ENCODE results near the gene PPM1F.
"Not testable (repeated sequence)": the region's sequence is repeated elsewhere in the genome, so short reads cannot be mapped to it uniquely, and the experiment has no call there.

The PPM1F gene

DNA sequence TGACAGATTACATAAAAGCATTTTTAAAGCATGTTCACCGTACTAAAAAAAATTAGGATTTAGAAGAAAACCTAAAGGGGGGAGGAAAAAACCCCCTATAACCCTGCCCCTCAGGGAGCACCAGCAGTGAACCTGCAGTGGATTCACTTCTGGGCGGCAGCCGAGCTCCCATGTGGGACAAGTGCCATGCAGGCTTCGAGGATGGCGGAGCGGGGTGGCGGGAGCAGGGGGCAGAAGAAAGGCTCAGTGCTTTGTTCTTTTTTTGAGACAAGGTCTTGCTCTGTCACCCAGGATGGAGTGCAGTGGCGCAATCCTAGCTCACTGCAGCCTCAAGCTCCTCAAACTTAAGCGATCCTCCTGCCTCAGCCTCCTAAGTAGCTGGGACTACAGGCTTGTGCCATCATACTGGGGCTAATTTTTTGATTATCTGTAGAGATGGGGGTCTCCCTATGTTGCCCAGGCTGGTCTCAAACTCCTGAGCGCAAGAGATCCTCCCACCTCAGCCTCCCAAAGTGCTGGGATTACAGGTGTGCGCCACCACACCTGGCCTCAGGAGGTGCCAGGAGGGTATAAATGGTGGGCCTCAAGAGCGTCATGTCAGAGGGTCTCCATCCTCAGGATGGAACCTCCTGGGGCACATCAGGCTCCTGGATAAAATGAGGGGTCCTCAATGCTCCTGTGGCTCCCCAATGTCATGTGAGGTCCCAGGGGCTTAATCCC lies 34.0 kb downstream of the PPM1F start:
- FAIRE-seq, result no peak

DNA sequence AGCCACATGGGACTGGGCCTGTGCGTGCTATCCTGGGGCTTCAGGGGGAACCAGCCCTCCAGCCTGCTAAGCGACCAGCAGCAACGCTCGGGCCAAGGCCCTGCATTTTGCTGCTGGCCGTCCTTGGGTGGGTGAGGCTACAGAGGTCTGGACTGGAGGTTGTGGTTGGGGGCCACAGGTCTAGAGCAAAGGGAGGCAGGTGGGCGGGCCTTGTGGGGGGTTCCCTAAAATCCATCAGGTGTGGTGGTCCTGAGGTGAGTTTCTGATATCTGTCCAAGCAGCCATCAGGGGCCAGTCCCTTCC lies 34.7 kb downstream of the PPM1F start:
- FAIRE-seq, result no peak

GRCh38 chr22:21917181-21917958 lies 35.3 kb downstream of the PPM1F start:
- FAIRE-seq, result no peak

DNA sequence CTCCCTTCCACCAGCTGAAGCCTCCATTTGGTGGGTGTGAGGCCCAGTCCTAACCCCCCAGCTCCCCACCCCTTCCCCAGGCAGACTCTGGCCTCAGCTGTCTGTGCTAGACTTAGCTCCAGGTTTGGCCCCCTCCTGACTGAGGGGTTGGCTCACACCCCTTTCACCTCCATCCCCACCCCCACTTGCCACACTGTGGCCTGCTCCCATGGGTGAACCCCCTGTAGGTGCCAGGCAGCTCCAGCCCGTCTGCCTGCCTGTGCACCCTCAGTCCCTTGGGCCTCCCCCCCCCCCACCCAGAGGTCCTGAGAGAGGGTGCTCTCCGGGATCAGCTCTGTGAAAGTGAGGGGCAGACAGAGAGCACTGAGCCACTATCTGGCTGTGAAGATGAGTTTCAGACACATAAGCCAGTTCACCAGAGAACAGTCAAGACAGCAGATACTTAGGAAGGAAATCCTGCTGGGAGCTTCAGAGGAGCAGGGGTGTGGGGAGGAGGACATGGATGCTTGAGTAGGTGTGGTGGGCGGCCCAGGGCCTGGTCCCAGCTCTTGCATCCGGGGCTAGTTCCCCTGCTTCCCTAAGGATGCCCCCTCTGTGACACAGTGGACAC lies 36.2 kb downstream of the PPM1F start:
- no peak for FAIRE-seq

DNA sequence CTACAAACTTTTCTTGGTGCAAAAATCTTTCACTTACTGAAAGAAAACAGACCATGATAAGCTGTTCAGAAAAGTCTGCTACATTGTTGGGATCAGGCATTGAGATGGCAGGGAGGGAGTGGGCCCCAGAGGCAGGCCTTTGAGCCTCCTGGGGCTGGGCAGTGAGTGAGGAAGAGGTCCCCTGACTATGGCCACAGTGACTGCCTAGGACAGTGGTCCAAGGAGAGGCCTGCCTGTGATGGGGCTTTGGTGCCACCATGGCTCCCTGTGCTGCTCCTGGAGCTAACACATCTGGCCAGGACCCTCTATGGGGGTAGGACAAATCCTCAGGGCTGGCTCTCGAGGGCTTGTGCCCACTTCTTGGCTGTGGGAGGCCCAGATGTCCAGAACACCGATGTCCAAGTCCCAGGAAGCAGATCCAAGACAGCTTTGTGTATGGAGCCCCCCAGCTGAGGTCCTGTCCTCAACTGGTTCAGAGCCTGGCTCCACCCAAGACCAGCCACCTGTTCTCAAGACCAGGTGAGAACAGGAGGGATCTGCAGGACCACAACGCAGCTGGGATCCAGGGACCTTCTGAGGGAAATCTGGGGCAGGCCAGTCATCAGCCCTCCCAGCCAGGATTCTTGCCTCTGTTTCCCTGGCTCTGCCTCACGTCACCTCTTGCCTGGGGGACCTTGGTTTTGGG lies 36.9 kb downstream of the PPM1F start:
- no peak for FAIRE-seq

DNA sequence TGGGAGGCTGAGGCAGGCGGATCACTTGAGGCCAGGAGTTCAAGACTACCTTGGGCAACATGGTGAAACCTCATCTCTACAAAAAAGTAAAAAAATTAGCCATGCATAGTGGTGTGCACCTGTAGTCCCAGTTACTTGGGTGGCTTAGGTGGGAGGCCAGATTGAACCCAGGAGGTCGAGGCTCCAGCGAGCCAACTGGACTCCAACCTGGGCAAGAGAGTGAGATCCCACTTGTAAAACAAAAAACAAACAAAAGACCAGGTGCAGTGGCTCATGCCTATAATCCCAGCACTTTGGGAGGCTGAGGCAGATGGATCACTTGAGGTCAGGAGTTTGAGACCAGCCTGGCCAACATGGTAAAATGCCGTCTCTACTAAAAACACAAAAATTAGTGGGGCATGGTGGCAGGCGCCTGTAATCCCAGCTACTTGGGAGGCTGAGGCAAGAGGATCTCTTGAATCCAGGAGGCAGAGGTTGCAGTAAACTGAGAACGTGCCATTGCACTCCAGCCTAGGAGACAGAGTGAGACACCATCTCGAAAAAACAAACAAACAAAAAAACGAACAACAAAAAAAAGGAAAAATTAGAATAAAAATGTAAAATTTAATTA lies 38.5 kb downstream of the PPM1F start:
- FAIRE-seq, result not testable (repeated sequence)

GRCh38 chr22:21910367-21910766 lies 42.3 kb downstream of the PPM1F start:
- FAIRE-seq, result not testable (repeated sequence)

DNA sequence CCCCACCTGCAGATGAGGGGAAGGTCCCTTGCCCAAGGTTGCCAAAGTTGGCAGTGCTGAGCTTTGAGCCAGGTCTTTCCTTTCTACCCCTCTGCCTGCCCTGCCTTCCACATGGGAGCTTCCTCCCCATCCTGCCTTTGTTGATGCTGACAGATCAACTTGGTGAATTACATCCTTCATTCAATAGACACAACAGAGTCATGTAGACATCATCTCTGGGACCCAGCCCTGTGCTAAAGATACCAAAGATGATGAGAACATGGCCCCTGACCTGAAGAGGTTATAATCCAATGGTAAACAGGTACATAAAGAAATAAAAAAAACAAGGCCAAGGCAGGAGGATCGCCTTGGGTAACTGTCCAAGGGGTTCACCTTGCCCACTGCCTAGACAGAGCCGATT lies 42.8 kb downstream of the PPM1F start:
- FAIRE-seq, result no peak

- FAIRE-seq, result no peak
Observed at GRCh38 chr22:21907638-21908522, 44.8 kb downstream of the PPM1F start.

GRCh38 chr22:21905234-21905633 lies 47.4 kb downstream of the PPM1F start:
- FAIRE-seq, result not testable (repeated sequence)

GRCh38 chr22:21904250-21904789 lies 48.3 kb downstream of the PPM1F start:
- no peak for FAIRE-seq

GRCh38 chr22:21903283-21903682 lies 49.4 kb downstream of the PPM1F start:
- no peak for FAIRE-seq

- no peak for FAIRE-seq
Observed at GRCh38 chr22:21902296-21903087, 50.2 kb downstream of the PPM1F start.

DNA sequence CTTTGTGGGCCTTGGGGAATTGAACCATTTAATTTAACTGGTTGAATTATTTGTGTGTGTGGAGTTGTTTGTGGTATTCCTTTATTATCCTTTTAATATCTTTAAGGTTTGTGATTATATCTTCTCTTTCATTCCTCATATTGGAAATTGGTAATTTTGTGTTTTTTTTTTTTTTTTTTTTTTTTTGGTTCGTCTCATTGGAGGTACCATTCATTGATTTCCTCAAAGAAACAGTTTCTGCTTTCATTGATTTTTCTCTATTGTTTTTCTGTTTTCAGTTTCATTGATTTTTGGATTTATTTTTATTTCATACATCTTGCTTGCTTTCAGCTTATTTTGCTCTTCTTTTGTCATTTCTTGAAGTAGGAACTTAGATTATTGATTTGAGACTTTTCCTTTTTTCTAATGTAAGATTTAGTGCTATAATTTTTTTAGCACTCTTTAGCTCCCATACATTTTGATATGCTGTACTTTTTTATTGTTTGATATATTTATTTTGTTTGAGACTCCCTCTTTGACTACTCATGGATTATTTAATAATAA lies 54.2 kb downstream of the PPM1F start:
- FAIRE-seq, result no peak

GRCh38 chr22:21896951-21897513 lies 55.6 kb downstream of the PPM1F start:
- no peak for FAIRE-seq

GRCh38 chr22:21896275-21896674 lies 56.4 kb downstream of the PPM1F start:
- FAIRE-seq, result not testable (repeated sequence)

DNA sequence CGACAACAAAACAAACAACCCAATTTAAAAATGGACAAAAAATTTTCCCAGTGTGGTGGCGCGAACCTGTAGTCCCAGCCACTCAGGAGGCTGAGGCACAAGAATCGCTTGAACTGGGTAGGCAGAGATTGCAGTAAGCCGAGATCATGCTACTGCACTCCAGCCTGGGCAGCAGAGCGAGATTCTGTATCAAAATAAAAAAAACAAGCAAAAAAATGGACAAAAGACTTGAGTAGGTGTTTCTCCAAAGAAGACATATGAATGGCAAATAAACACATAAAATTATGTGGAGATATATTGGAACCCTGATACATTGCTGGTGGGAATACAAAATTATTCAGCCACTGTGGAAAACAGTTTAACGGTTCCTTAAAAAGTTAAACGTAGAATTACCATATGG lies 57.8 kb downstream of the PPM1F start:
- FAIRE-seq, result no peak

GRCh38 chr22:21889251-21889990 lies 63.2 kb downstream of the PPM1F start:
- no peak for FAIRE-seq

GRCh38 chr22:21887841-21888240 lies 64.8 kb downstream of the PPM1F start:
- no peak for FAIRE-seq

Measured in islet of Langerhans (tissue), 1 donor.